H9 (cell line): ENCODE measurements around the gene GOLGA6A. TPM values are rescaled to one million over a fixed set of nuclear protein-coding genes. Genes with fewer than 3 reads are reported as not detected.
A peak's percentile ranks its signal among the peaks of the same experiment; 100 is the strongest.
"Not testable (repeated sequence)": the region's sequence is repeated elsewhere in the genome, so short reads cannot be mapped to it uniquely, and the experiment has no call there.

Experiments used
- DNase-seq: peaks from one replicate; pipeline ENCODE4 v3.0.0-alpha.2; 2017
- H2AFZ ChIP-seq: one replicate; pipeline ENCODE4 v1.6.1; 2013; ENCODE audit warnings: mild to moderate bottlenecking, low read length, control low read depth, moderate library complexity
- H2AK5ac ChIP-seq: 2 replicates; pipeline ENCODE4 v1.6.1; 2013; ENCODE audit warnings: low read length, control low read depth, mixed read lengths; ENCODE audit not compliant: insufficient read length
- H2BK120ac ChIP-seq: one replicate; pipeline ENCODE4 v1.6.1; 2013; ENCODE audit warnings: low read depth, mild to moderate bottlenecking, low read length, control low read depth, inconsistent platforms; ENCODE audit not compliant: poor library complexity, severe bottlenecking
- H2BK12ac ChIP-seq: 2 replicates; pipeline ENCODE4 v1.6.1; 2013; ENCODE audit warnings: low read length, control low read depth, mixed read lengths, low read depth; ENCODE audit not compliant: insufficient read length
- H2BK15ac ChIP-seq: 2 replicates; pipeline ENCODE4 v1.6.1; 2013; ENCODE audit warnings: low read depth, low read length, control low read depth
- H2BK20ac ChIP-seq: one replicate; pipeline ENCODE4 v1.6.1; 2013; ENCODE audit warnings: low read depth, mild to moderate bottlenecking, low read length, control low read depth, inconsistent platforms; ENCODE audit not compliant: poor library complexity, severe bottlenecking
- H2BK5ac ChIP-seq: 2 replicates; pipeline ENCODE4 v1.6.1; 2013; ENCODE audit warnings: low read length, control low read depth, mixed read lengths; ENCODE audit not compliant: insufficient read length
- H3K14ac ChIP-seq: 2 replicates; pipeline ENCODE4 v1.6.1; 2013; ENCODE audit warnings: low read length, control low read depth; ENCODE audit not compliant: insufficient read depth
- H3K18ac ChIP-seq: 2 replicates; pipeline ENCODE4 v1.6.1; 2013; ENCODE audit warnings: low read depth, mild to moderate bottlenecking, mixed read lengths, low read length, control low read depth; ENCODE audit not compliant: insufficient read length
- H3K23ac ChIP-seq: 2 replicates; pipeline ENCODE4 v1.6.1; 2013; ENCODE audit warnings: low read length, control low read depth, mixed read lengths, low read depth; ENCODE audit not compliant: insufficient read length
- H3K23me2 ChIP-seq: 2 replicates; pipeline ENCODE4 v1.6.1; 2013; ENCODE audit warnings: low read depth, mild to moderate bottlenecking, mixed read lengths, low read length, control low read depth; ENCODE audit not compliant: insufficient read length, poor library complexity, severe bottlenecking
- H3K27ac ChIP-seq: 2 replicates; pipeline ENCODE4 v1.5.1; 2013; ENCODE audit warnings: low read length, control low read depth, mixed read lengths, low read depth; ENCODE audit not compliant: insufficient read length
- H3K27me3 ChIP-seq: 2 replicates; pipeline ENCODE4 v1.6.1; 2013; ENCODE audit warnings: low read length, control low read depth, inconsistent platforms; ENCODE audit not compliant: insufficient read depth
- H3K4ac ChIP-seq: 2 replicates; pipeline ENCODE4 v1.6.1; 2013; ENCODE audit warnings: low read depth, mild to moderate bottlenecking, control low read depth, inconsistent platforms, low read length, moderate library complexity
- H3K4me1 ChIP-seq: 2 replicates; pipeline ENCODE4 v1.6.1; 2013; ENCODE audit warnings: low read length, control low read depth, inconsistent platforms; ENCODE audit not compliant: insufficient read depth
- H3K4me2 ChIP-seq: 2 replicates; pipeline ENCODE4 v1.6.1; 2013; ENCODE audit warnings: low read length, control low read depth, mixed read lengths; ENCODE audit not compliant: insufficient read length, insufficient read depth
- H3K56ac ChIP-seq: 2 replicates; pipeline ENCODE4 v1.6.1; 2013; ENCODE audit warnings: low read depth, mild to moderate bottlenecking, mixed read lengths, low read length, control low read depth; ENCODE audit not compliant: insufficient read length
- H3K79me1 ChIP-seq: 2 replicates; pipeline ENCODE4 v1.6.1; 2013; ENCODE audit warnings: low read depth, mild to moderate bottlenecking, moderate library complexity, low read length, control low read depth, inconsistent platforms; ENCODE audit not compliant: insufficient read depth, poor library complexity, severe bottlenecking
- H3K79me2 ChIP-seq: 2 replicates; pipeline ENCODE4 v1.6.1; 2013; ENCODE audit warnings: low read length, control low read depth, inconsistent platforms; ENCODE audit not compliant: insufficient read depth
- H3K9ac ChIP-seq: 2 replicates; pipeline ENCODE4 v1.6.1; 2013; ENCODE audit warnings: low read length, control low read depth, mixed read lengths; ENCODE audit not compliant: insufficient read length; ENCODE audit errors: extremely low read depth
- H3K9me3 ChIP-seq: one replicate; pipeline ENCODE4 v1.6.1; 2013; ENCODE audit warnings: low read depth, low read length, inconsistent platforms; ENCODE audit not compliant: control insufficient read depth
- H3T11ph ChIP-seq: one replicate; pipeline ENCODE4 v1.6.1; 2013; ENCODE audit warnings: mild to moderate bottlenecking, low read length, control low read depth, inconsistent platforms
- H4K20me1 ChIP-seq: one replicate; pipeline ENCODE4 v1.6.1; 2013; ENCODE audit not compliant: control insufficient read depth, insufficient read length, insufficient read depth
- H4K5ac ChIP-seq: 2 replicates; pipeline ENCODE4 v1.6.1; 2013; ENCODE audit warnings: low read depth, mild to moderate bottlenecking, mixed read lengths, low read length, control low read depth; ENCODE audit not compliant: insufficient read length
- H4K8ac ChIP-seq: replicated peaks from 2 replicates; pipeline ENCODE4 v1.6.1; 2013; ENCODE audit warnings: low read length, control low read depth, mixed read lengths, low read depth; ENCODE audit not compliant: insufficient read length
- H4K91ac ChIP-seq: 2 replicates; pipeline ENCODE4 v1.6.1; 2013; ENCODE audit warnings: low read depth, mild to moderate bottlenecking, moderate library complexity, mixed read lengths, low read length, control low read depth; ENCODE audit not compliant: insufficient read length
- H3K27ac Mint-ChIP-seq, 3 experiments: 2 replicates in 2 of 3; 3 replicates in 1 of 3; pipeline ENCODE4 v1.8.0; 2020 to 2021; ENCODE audit warnings: mixed read lengths in 3 of 3, mild to moderate bottlenecking in 1 of 3, moderate library complexity in 1 of 3
- H3K27me3 Mint-ChIP-seq: 2 replicates; pipeline ENCODE4 v1.8.0; 2021; ENCODE audit warnings: low read depth, mild to moderate bottlenecking, moderate library complexity, mixed read lengths
- H3K36me3 Mint-ChIP-seq, 3 experiments: 2 replicates in 2 of 3; 3 replicates in 1 of 3; pipeline ENCODE4 v1.8.0; 2020 to 2021; ENCODE audit warnings: low read depth in 3 of 3, mixed read lengths in 3 of 3; ENCODE audit not compliant: insufficient read depth in 1 of 3
- H3K4me1 Mint-ChIP-seq, 2 experiments: 2 replicates each; pipeline ENCODE4 v1.8.0; 2020; ENCODE audit warnings: mixed read lengths in 2 of 2
- H3K4me3 Mint-ChIP-seq, 2 experiments: 2 replicates in 1 of 2; 3 replicates in 1 of 2; pipeline ENCODE4 v1.8.0; 2020 to 2021; ENCODE audit warnings: mild to moderate bottlenecking in 2 of 2, mixed read lengths in 2 of 2, moderate library complexity in 1 of 2
- H3K9me3 Mint-ChIP-seq, 2 experiments: 2 replicates in 1 of 2; 3 replicates in 1 of 2; pipeline ENCODE4 v1.8.0; 2020; ENCODE audit warnings: mild to moderate bottlenecking in 2 of 2, mixed read lengths in 2 of 2, moderate library complexity in 1 of 2
- CTCF ChIP-seq: fragments of 200-600 bp; sonication (generic); conservative IDR thresholded peaks from 3 replicates; pipeline ENCODE4 v1.8.0; 2021; ENCODE audit warnings: antibody characterized with exemption, mild to moderate bottlenecking
- WGBS: extraction: QIAGEN DNeasy Blood & Tissue Kit; methylation state at CpG from one replicate; pipeline ENCODE4 v1.1.7; 2013; ENCODE audit warnings: missing lambda C conversion rate, low lambda C conversion rate, mixed read lengths; ENCODE audit not compliant: insufficient read length; ENCODE audit errors: extremely low coverage; 5-methylcytosine and 5-hydroxymethylcytosine counted together
- total RNA-seq: library from RNA; stranded (reverse); gene quantifications from 2 replicates; pipeline ENCODE4 v1.2.1, GENCODE V29; 2021

GOLGA6A gene
- total RNA-seq, 1 experiment from 2014 or later: 0.72 TPM

- H2AFZ ChIP-seq, DNase-seq, H3T11ph ChIP-seq, H3K79me2 ChIP-seq, H4K8ac ChIP-seq, H3K4me2 ChIP-seq, H3K27me3 Mint-ChIP-seq, H3K4ac ChIP-seq, H4K91ac ChIP-seq, H3K4me1 ChIP-seq, H2AK5ac ChIP-seq, H2BK15ac ChIP-seq, H4K20me1 ChIP-seq, H3K56ac ChIP-seq, H3K9ac ChIP-seq, H3K23ac ChIP-seq, H2BK20ac ChIP-seq, H3K27ac Mint-ChIP-seq, H3K14ac ChIP-seq, H2BK5ac ChIP-seq, H3K79me1 ChIP-seq, H3K36me3 Mint-ChIP-seq, H3K23me2 ChIP-seq, H3K18ac ChIP-seq, H2BK120ac ChIP-seq, H4K5ac ChIP-seq, H3K27ac ChIP-seq, H3K9me3 Mint-ChIP-seq, H3K4me1 Mint-ChIP-seq, H2BK12ac ChIP-seq, H3K4me3 Mint-ChIP-seq, H3K9me3 ChIP-seq, H3K27me3 ChIP-seq: not testable (repeated sequence)
- no CpG with 5 or more reads among the region's 16 CpGs for WGBS
- TF ChIP-seq CTCF: peak; percentile 60
Measured at GRCh38 chr15:74072614-74073337, 9.6 kb downstream of the GOLGA6A start.

DNA sequence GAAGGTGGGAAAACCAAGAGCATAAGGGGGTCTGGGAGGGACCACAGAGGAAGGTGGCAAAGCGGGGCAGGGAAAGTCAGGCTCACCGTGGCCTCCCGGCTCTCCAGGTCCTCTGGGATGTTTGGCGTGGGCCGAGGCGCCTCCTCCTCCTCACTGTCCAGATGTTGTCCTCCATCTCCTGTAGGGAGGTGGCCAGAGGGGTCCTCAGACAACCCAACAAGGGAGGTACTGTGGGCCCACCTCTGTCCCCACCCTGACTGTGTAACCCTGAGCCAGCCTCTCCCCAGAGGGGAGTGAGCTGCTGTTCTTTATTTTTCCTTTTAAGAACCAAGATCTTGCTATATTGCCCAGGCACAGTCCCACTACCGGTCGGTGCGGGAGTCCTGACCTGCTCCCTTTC lies 10.2 kb downstream of the GOLGA6A start:
- H3K9me3 ChIP-seq, H3K9me3 Mint-ChIP-seq, H3K56ac ChIP-seq, H3K23me2 ChIP-seq, H4K5ac ChIP-seq, H2BK5ac ChIP-seq, H3K79me2 ChIP-seq, H3K9ac ChIP-seq, H3K79me1 ChIP-seq, H3K4me2 ChIP-seq, H2AFZ ChIP-seq, H3K4me1 Mint-ChIP-seq, H3K27ac Mint-ChIP-seq, H4K20me1 ChIP-seq, H3T11ph ChIP-seq, H4K91ac ChIP-seq, H3K23ac ChIP-seq, H2BK15ac ChIP-seq, H3K27me3 ChIP-seq, H4K8ac ChIP-seq, H3K4me3 Mint-ChIP-seq, H3K27ac ChIP-seq, H3K14ac ChIP-seq, H3K4me1 ChIP-seq, DNase-seq, H2AK5ac ChIP-seq, H2BK12ac ChIP-seq, H3K36me3 Mint-ChIP-seq, H3K18ac ChIP-seq, H2BK120ac ChIP-seq, H2BK20ac ChIP-seq, H3K27me3 Mint-ChIP-seq, H3K4ac ChIP-seq: not testable (repeated sequence)
- WGBS: no CpG with 5 or more reads among the region's 9 CpGs
